Ascending aorta (tissue), 2 donors: ENCODE measurements around the gene TSHR. TPM values are rescaled to one million over a fixed set of nuclear protein-coding genes. Genes with fewer than 3 reads are reported as not detected.
"Not testable (repeated sequence)": the region's sequence is repeated elsewhere in the genome, so short reads cannot be mapped to it uniquely, and the experiment has no call there.

ENCODE experiments used
- DNase-seq, 2 donors: peaks; one replicate each; pipeline ENCODE4 v3.0.0-alpha.2; 2019; ENCODE audit warnings: low spot score in 2 of 2
- H3K27ac ChIP-seq, 2 donors: fragments of 200-600 bp; sonication (generic); one replicate each; pipeline ENCODE4 v1.5.1; 2016 to 2017; ENCODE audit warnings: mild to moderate bottlenecking in 1 of 2
- H3K27me3 ChIP-seq: fragments of 200-600 bp; sonication (generic); one replicate; pipeline ENCODE4 v1.5.1; 2017
- H3K36me3 ChIP-seq, 2 donors: fragments of 200-600 bp; sonication (generic); one replicate each; pipeline ENCODE4 v1.5.1; 2016
- H3K4me1 ChIP-seq, 2 donors: fragments of 200-600 bp; sonication (generic); one replicate each; pipeline ENCODE4 v1.5.1; 2016 to 2017; ENCODE audit warnings: mild to moderate bottlenecking in 1 of 2
- H3K4me3 ChIP-seq, 2 donors: fragments of 200-600 bp; sonication (generic); one replicate each; pipeline ENCODE4 v1.5.1; 2016 to 2017; ENCODE audit warnings: mild to moderate bottlenecking in 1 of 2
- H3K9me3 ChIP-seq, 2 donors: fragments of 200-600 bp; sonication (generic); one replicate each; pipeline ENCODE4 v1.5.1; 2016
- intact Hi-C: fragments of 100-400 bp; cut with DNase I; formaldehyde crosslinking; loops from one replicate; pipeline ENCODE4 v1.15.1; 2023
- total RNA-seq: library from RNA; depleted of rRNA; stranded (reverse); fragments of >200 nt; gene quantifications from one replicate; pipeline ENCODE4 v1.1.0, GENCODE V29; 2016
- TF ChIP-seq, protein P1 (sequence below), 3 experiments: fragments of 200-600 bp in 2 of 3; fragments of 450-650 bp in 1 of 3; sonication (generic) in 2 of 3; IDR thresholded peaks; one replicate each; pipeline ENCODE4 v1.5.1; 2016 to 2019; ENCODE audit warnings: antibody characterized with exemption in 3 of 3, mild to moderate bottlenecking in 1 of 3, moderate library complexity in 1 of 3

TSHR gene
- total RNA-seq, 1 donor from 2014 or later: not detected

DNA sequence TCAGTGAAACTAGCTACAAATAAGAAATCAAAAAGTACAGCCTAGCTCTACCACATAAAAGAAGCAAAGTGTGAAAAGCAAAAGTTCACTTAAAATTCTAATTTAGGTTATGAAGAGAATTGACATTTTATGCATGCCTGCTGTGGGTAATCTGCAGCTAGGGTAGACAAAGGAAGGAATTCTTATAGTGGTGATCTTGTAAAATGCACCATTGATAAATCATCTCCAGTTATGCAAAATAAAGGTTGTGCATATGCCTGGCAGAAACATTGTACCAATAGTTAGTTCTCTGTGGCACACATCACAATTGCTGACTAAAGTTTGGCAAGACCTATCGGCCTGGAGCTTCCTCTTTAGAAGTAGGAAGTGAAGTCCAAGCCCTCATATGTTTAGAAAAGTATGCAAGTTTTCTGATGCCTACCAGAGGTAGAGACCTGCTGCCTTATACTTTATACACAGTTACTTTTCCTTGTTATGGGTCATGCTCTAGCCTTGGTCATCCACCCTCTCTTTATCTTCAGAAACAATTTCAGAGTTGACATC is 78.3 kb downstream of the TSHR start:
- Histone ChIP-seq H3K27me3 (no peaks in the 10 kb centered on the region), H3K36me3 (no peaks in the 10 kb centered on the region), H3K27ac (no peak overlapping the region), H3K4me1 (no peaks in the 10 kb centered on the region), H3K9me3 (peaks cover 0 to 9% of the 10 kb centered on the region in 2 donors), H3K4me3 (no peak overlapping the region)
- DNase-seq: no peak
- TF ChIP-seq, protein P1, sequence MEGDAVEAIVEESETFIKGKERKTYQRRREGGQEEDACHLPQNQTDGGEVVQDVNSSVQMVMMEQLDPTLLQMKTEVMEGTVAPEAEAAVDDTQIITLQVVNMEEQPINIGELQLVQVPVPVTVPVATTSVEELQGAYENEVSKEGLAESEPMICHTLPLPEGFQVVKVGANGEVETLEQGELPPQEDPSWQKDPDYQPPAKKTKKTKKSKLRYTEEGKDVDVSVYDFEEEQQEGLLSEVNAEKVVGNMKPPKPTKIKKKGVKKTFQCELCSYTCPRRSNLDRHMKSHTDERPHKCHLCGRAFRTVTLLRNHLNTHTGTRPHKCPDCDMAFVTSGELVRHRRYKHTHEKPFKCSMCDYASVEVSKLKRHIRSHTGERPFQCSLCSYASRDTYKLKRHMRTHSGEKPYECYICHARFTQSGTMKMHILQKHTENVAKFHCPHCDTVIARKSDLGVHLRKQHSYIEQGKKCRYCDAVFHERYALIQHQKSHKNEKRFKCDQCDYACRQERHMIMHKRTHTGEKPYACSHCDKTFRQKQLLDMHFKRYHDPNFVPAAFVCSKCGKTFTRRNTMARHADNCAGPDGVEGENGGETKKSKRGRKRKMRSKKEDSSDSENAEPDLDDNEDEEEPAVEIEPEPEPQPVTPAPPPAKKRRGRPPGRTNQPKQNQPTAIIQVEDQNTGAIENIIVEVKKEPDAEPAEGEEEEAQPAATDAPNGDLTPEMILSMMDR (IDR thresholded peaks at IDR 0.05): no peak
- intact Hi-C loops: no loop called here

DNA sequence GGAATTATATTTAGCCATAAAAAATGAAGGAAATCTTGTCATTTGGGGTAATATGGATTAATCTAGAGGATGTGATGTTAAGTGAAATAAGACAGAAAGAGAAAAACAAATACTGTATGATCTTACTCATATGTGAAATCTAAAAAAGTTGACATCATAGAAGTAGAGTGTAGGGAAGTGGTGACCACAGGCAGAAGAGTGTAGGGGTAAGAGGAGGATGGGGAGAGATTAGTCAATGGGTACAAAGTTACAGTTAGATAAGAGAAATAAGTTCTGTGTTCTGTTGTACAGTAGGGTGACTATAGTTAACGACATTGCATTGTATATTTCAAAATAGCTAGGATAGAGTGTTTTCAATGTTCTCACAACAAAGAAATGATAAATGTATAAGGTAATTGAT is 87.0 kb downstream of the TSHR start:
- TF ChIP-seq, protein P1 (IDR thresholded peaks at IDR 0.05): no peak
- H3K27ac ChIP-seq: no peak overlapping the region
- no peak for DNase-seq
- H3K27me3 ChIP-seq: no peaks in the 10 kb centered on the region
- no peaks in the 10 kb centered on the region for H3K4me1 ChIP-seq
- no peak overlapping the region for H3K4me3 ChIP-seq
- no peaks in the 10 kb centered on the region for H3K36me3 ChIP-seq
- no peaks in the 10 kb centered on the region for H3K9me3 ChIP-seq
- intact Hi-C loops: no loop called here

DNA sequence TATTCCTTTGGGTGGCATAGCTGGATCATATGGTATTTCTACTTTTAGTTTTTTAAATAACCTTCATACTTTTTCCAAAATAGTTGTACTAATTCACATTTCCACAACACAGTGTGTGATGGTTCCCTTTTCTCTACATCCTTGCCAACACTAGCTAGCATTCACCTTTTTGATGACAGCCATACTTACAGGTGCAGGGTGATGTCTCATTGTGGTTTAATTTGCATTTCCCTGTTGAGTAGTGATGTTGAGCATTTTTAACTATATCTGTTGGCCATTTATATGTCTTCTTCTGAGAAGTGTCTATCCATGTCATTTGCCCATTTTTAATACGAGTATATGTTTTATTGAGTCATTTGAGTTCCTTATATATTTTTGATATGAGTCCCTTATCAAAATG is 96.1 kb downstream of the TSHR start:
- no peaks in the 10 kb centered on the region for H3K36me3 ChIP-seq
- no peak overlapping the region for H3K4me3 ChIP-seq
- TF ChIP-seq, protein P1 (IDR thresholded peaks at IDR 0.05): no peak
- intact Hi-C loops: no loop called here
- no peaks in the 10 kb centered on the region for H3K27me3 ChIP-seq
- DNase-seq: no peak
- no peaks in the 10 kb centered on the region for H3K4me1 ChIP-seq
- H3K9me3 ChIP-seq: no peaks in the 10 kb centered on the region
- H3K27ac ChIP-seq: no peak overlapping the region

DNA sequence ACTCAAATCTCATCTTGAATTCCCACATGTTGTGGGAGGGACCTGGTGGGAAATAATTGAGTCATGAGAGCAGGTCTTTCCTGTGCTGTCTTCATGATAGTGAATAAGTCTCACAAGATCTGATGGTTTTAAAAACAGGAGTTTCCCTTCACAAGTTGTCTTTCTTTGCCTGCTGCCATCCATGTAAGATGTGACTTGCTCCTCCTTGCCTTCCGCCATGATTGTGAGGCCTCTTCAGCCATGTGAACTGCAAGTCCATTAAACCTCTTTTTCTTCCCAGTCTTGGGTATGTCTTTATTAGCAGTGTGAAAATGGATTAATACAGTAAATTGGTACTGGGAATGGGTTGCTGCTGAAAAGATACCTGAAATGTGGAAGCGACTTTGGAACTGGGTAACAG is 98.6 kb downstream of the TSHR start:
- H3K27me3 ChIP-seq, intact Hi-C loops, DNase-seq, H3K27ac ChIP-seq, H3K4me1 ChIP-seq, H3K9me3 ChIP-seq, H3K36me3 ChIP-seq, H3K4me3 ChIP-seq: not testable (repeated sequence)

DNA sequence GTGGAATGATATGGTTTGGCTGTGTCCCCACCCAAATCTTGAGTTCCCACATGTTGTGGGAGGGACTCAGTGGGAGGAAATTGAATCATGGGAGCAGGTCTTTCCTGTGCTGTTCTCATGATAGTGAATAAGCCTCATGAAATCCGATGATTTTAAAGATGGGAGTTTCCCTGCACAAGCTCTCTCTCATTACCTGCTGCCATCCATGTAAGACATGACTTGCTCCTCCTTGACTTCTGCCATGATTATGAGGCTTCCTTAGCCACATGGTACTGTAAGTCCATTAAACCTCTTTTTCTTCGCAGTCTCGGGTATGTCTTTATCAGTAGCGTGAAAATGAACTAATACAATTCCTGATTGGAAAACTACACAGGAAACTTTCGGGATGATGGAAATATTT is 100.5 kb downstream of the TSHR start:
- H3K27ac ChIP-seq: no peak overlapping the region
- no peaks in the 10 kb centered on the region for H3K27me3 ChIP-seq
- no peaks in the 10 kb centered on the region for H3K4me1 ChIP-seq
- no peaks in the 10 kb centered on the region for H3K9me3 ChIP-seq
- TF ChIP-seq, protein P1 (IDR thresholded peaks at IDR 0.05): no peak
- intact Hi-C loops: no loop called here
- no peak overlapping the region for H3K4me3 ChIP-seq
- H3K36me3 ChIP-seq: no peaks in the 10 kb centered on the region
- DNase-seq: no peak

DNA sequence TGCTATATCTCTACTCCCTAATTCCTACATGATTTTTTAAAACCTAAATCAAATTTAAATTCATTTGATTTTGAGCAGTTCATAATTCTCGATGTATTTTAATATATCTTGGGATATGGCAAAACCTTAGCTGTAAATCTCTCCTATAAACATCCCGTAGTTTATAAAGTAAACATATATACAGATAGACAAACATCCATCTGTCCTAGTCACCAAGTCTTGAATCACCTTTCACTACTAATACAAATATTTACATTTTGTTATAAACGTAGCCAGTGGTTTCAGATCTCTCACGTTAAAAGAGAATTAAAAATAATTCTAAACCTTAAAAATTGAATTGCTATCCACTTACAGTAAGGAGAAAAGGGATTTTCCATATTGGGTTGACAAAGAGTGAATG is 107.0 kb downstream of the TSHR start:
- Histone ChIP-seq H3K9me3 (no peaks in the 10 kb centered on the region), H3K4me3 (no peak overlapping the region), H3K4me1 (no peaks in the 10 kb centered on the region), H3K36me3 (no peaks in the 10 kb centered on the region), H3K27ac (no peak overlapping the region), H3K27me3 (no peaks in the 10 kb centered on the region)
- DNase-seq: no peak
- TF ChIP-seq, protein P1 (IDR thresholded peaks at IDR 0.05): no peak
- intact Hi-C loops: no loop called here
